HepG2 (cell line): Measurements from ENCODE around the gene SLC25A22. TPM values are rescaled to one million over a fixed set of nuclear protein-coding genes. Genes with fewer than 3 reads are reported as not detected.
A peak's percentile ranks its signal among the peaks of the same experiment; 100 is the strongest.

Experiments
- ATAC-seq: fragments of 200-7000 bp; cut with Tn5 transposase; 3 replicates; pipeline ENCODE4 v1.9.1; 2020; ENCODE audit warnings: mild to moderate bottlenecking, moderate library complexity
- BruUV-seq: library from RNA; stranded (reverse); fragments of 400-500 nt; replicated peaks from 2 replicates; lab custom pipeline; 2021; lab: Mats Ljungman, UMichigan
- CTCF ChIA-PET: fragments of 300-600 bp; formaldehyde crosslinking; extraction: SDS; loops from one replicate; lab custom pipeline; 2021; ENCODE audit warnings: low total read pairs, inconsistent platforms, low intra/inter-chr PET ratio; lab: Yijun Ruan, JAX
- POLR2A ChIA-PET: fragments of 350-600 bp; sonication (Branson Sonifier 250); formaldehyde crosslinking; loops from one replicate; lab custom pipeline; 2020; ENCODE audit warnings: antibody characterized with exemption, inconsistent platforms; lab: Yijun Ruan, JAX
- DNase-seq: peaks from one replicate; pipeline ENCODE4 v3.0.0-alpha.2; 2015; ENCODE audit warnings: low spot score
- FAIRE-seq: peaks from 3 replicates; lab custom pipeline; 2011; peaks lifted over from hg19 to GRCh38; lab: Jason Lieb, UNC
- H2AFZ ChIP-seq: one replicate; pipeline ENCODE4 v1.6.1; 2011; ENCODE audit warnings: low read length, inconsistent platforms
- H3K27ac ChIP-seq: fragments of 300-600 bp; 3 replicates; pipeline ENCODE4 v1.8.0; 2011; ENCODE audit warnings: mixed run types, mild to moderate bottlenecking, mixed read lengths, low read length, inconsistent platforms; ENCODE audit not compliant: insufficient read depth; ENCODE audit errors: extremely low read length
- H3K27me3 ChIP-seq, 2 experiments: fragments of 200-600 bp in 1 of 2; 2 replicates in 1 of 2; 3 replicates in 1 of 2; pipeline versions ENCODE4 v1.6.0 to v1.8.0; 2011; ENCODE audit warnings: low read length in 2 of 2, mild to moderate bottlenecking in 2 of 2, moderate library complexity in 2 of 2, inconsistent platforms in 1 of 2; ENCODE audit not compliant: insufficient read depth in 2 of 2, control insufficient read depth in 1 of 2
- H3K36me3 ChIP-seq, 2 experiments: fragments of 200-600 bp in 1 of 2; replicated peaks in 1 of 2; 2 replicates in 1 of 2; 3 replicates in 1 of 2; pipeline versions ENCODE4 v1.5.1 to v1.8.0; 2011; ENCODE audit warnings: low read length in 2 of 2, inconsistent platforms in 1 of 2; ENCODE audit not compliant: insufficient read depth in 2 of 2, control insufficient read depth in 1 of 2
- H3K4me1 ChIP-seq: 2 replicates; pipeline ENCODE4 v1.5.1; 2012; ENCODE audit warnings: low read length, inconsistent platforms; ENCODE audit not compliant: insufficient read depth
- H3K4me2 ChIP-seq: 2 replicates; pipeline ENCODE4 v1.6.0; 2011; ENCODE audit warnings: low read depth, low read length, inconsistent platforms
- H3K4me3 ChIP-seq, 3 experiments: fragments of 200-600 bp in 1 of 3; sonication (generic), shearing (Covaris generic) in 1 of 3; replicated peaks in 1 of 3; 2 replicates each; pipeline ENCODE4 v1.5.1; 2011 to 2016; ENCODE audit warnings: low read length in 3 of 3, inconsistent platforms in 2 of 3, low read depth in 2 of 3, mild to moderate bottlenecking in 2 of 3, control low read depth in 1 of 3, mixed read lengths in 1 of 3; ENCODE audit not compliant: insufficient read depth in 1 of 3
- H3K79me2 ChIP-seq: one replicate; pipeline ENCODE4 v1.6.1; 2011; ENCODE audit warnings: low read length, inconsistent platforms; ENCODE audit not compliant: insufficient read depth
- H3K9ac ChIP-seq: 2 replicates; pipeline ENCODE4 v1.6.0; 2011; ENCODE audit warnings: mild to moderate bottlenecking, low read depth, low read length, inconsistent platforms; ENCODE audit not compliant: insufficient read depth
- H3K9me3 ChIP-seq: 2 replicates; pipeline ENCODE4 v1.5.1; 2012; ENCODE audit warnings: mild to moderate bottlenecking, low read length
- H4K20me1 ChIP-seq: 2 replicates; pipeline ENCODE4 v1.6.0; 2011; ENCODE audit warnings: inconsistent platforms, mild to moderate bottlenecking, low read length, moderate library complexity; ENCODE audit not compliant: insufficient read depth
- HNRNPL ChIP-seq: fragments of 200-400 bp; formaldehyde crosslinking; IDR thresholded peaks from 2 replicates; pipeline ENCODE4 v1.6.1; 2017; ENCODE audit warnings: mild to moderate bottlenecking, low read depth, low read length
- ZFP36L1 ChIP-seq: sonication (generic); formaldehyde crosslinking; IDR thresholded peaks from 2 replicates; pipeline ENCODE4 v1.8.0; 2022; ENCODE audit warnings: mild to moderate bottlenecking, missing genetic modification reagents, moderate library complexity
- ZMAT3 ChIP-seq: sonication (generic); formaldehyde crosslinking; conservative IDR thresholded peaks from 2 replicates; pipeline ENCODE4 v1.7.0; 2021; ENCODE audit warnings: missing genetic modification reagents
- ZNF224 ChIP-seq: sonication (generic); formaldehyde crosslinking; IDR thresholded peaks from 2 replicates; pipeline ENCODE4 v1.5.0; 2020; ENCODE audit warnings: mild to moderate bottlenecking, missing genetic modification reagents
- ZNF225 ChIP-seq: sonication (generic); formaldehyde crosslinking; IDR thresholded peaks from 2 replicates; pipeline ENCODE4 v1.4.0; 2020; ENCODE audit warnings: mild to moderate bottlenecking, missing genetic modification reagents
- ZNF230 ChIP-seq: sonication (generic); formaldehyde crosslinking; IDR thresholded peaks from 2 replicates; pipeline ENCODE4 v1.4.0; 2020; ENCODE audit warnings: mild to moderate bottlenecking, missing genetic modification reagents
- ZNF678 ChIP-seq: sonication (generic); formaldehyde crosslinking; IDR thresholded peaks from 2 replicates; pipeline ENCODE4 v1.4.0; 2020; ENCODE audit warnings: mild to moderate bottlenecking, missing genetic modification reagents
- ZSCAN25 ChIP-seq: sonication (generic); formaldehyde crosslinking; IDR thresholded peaks from 2 replicates; pipeline ENCODE4 v1.8.0; 2022; ENCODE audit warnings: mild to moderate bottlenecking, missing genetic modification reagents
- WGBS: methylation state at CpG from one replicate; pipeline ENCODE4 v1.1.6; 2017; ENCODE audit warnings: low lambda C conversion rate; 5-methylcytosine and 5-hydroxymethylcytosine counted together
- in situ Hi-C: cut with HindIII; loops from 2 replicates; pipeline ENCODE4 v1.10.0; 2017; ENCODE audit warnings: low pct_unique_long_range_greater_than_20kb; ENCODE audit not compliant: extremely low pct_ligation_motif_present
- intact Hi-C: fragments of 100-400 bp; cut with micrococcal nuclease; formaldehyde crosslinking; loops from one replicate; pipeline ENCODE4 v1.10.0; 2022; ENCODE audit not compliant: unreplicated experiment
- polyA plus RNA-seq, 8 experiments: library from polyadenylated mRNA; depleted of rRNA in 3 of 8; stranded (reverse) in 7 of 8; unstranded in 1 of 8; fragments of >200 nt; fragmentation: Illumina TruSeq in 4 of 8; extraction: Trizol in 4 of 8; gene quantifications; 2 replicates each; pipeline versions ENCODE4 v1.2.1 to v1.2.3, GENCODE V29; 2011 to 2016; ENCODE audit warnings: low read depth in 4 of 8, missing spikeins in 1 of 8, mixed read lengths in 1 of 8; ENCODE audit not compliant: insufficient read depth in 1 of 8
- total RNA-seq, 5 experiments: library from RNA; depleted of rRNA; stranded (reverse); fragments of >200 nt; fragmentation: Illumina TruSeq; extraction: Trizol; gene quantifications; 2 replicates each; pipeline ENCODE4 v1.2.3, GENCODE V29; 2016; ENCODE audit warnings: low read depth in 1 of 5
- TF ChIP-seq, protein P1 (sequence below), 2 experiments: sonication (generic) in 1 of 2; formaldehyde crosslinking in 1 of 2; IDR thresholded peaks; 2 replicates each; pipeline versions ENCODE4 v1.4.0 to v1.6.1; 2016 to 2020; ENCODE audit warnings: borderline replicate concordance in 1 of 2, low read depth in 1 of 2, mild to moderate bottlenecking in 1 of 2, missing genetic modification reagents in 1 of 2
- TF ChIP-seq, protein P2 (sequence below): sonication (generic); formaldehyde crosslinking; IDR thresholded peaks from 2 replicates; pipeline ENCODE4 v1.9.0; 2021; ENCODE audit warnings: mild to moderate bottlenecking, missing genetic modification reagents
- TF ChIP-seq, protein P3 (sequence below): sonication (generic); formaldehyde crosslinking; IDR thresholded peaks from 2 replicates; pipeline ENCODE4 v1.5.1; 2020; ENCODE audit warnings: missing genetic modification reagents, mild to moderate bottlenecking, borderline replicate concordance

The SLC25A22 gene
- total and polyA plus RNA-seq, 2 of the 13 experiments (the other 11 are each of a cell fraction or from before 2014, with no cell fraction given): 12.4 to 19.2 TPM

DNA sequence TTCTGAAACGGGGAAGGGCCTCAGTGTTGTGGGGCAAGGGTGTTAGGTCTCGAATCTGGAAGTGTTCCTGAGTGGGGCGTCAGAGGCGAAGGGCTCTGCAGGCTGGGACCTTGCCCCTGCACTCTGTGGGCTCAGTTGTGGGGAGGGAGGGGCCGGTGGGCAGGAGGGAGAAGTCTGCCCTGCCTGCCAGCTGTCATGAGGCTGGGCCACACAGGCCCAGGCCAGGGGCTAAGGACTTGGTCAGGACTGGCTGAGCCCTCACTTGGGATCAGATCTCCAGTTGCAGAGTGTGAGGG, 29.8 kb upstream of the SLC25A22 start, which contains the start of gene CRACR2B:
Gene CRACR2B (plus strand): TSS at position 23 of the 296 bp plus-strand sequence. CDS start 689 bp downstream, outside the sequence.
- in situ Hi-C loops: no loop called here
- Histone ChIP-seq H3K27me3 (no peaks in the 10 kb centered on the region), H3K9ac (peak within 1 kb of the TSS; percentile 74), H3K4me3 (peak within 1 kb of the TSS; percentile 69 to 83 (median 80)), H3K4me2 (peak within 1 kb of the TSS; percentile 91), H3K36me3 (peaks cover 1 to 12% of the 10 kb centered on the region in 2 experiments; a peak in 2 of 5 replicates), H3K79me2 (no peaks in the 10 kb centered on the region), H3K27ac (peak within 1 kb of the TSS; percentile 77), H4K20me1 (no peaks in the 10 kb centered on the region), H2AFZ (no peak within 1 kb of the TSS), H3K9me3 (no peaks in the 10 kb centered on the region), H3K4me1 (peaks cover 70% of the 10 kb centered on the region)
- POLR2A ChIA-PET: interaction anchor here (1.8 to 16.1 kb wide), 3 partner anchors 9 to 19 kb away, joined by 9 to 264 read pairs (median 141); partner anchors contain the start of genes PNPLA2, POLR2L, RPLP2 and TSPAN4
- WGBS: 0% methylated on average over 1 of the region's 5 CpGs
- intact Hi-C loops: no loop called here
- no TSS peak for BruUV-seq
- CTCF ChIA-PET: no interaction called here
- no peak for DNase-seq
- no peak for FAIRE-seq
- peak; percentile 7 for ATAC-seq
- TF ChIP-seq, protein P1, sequence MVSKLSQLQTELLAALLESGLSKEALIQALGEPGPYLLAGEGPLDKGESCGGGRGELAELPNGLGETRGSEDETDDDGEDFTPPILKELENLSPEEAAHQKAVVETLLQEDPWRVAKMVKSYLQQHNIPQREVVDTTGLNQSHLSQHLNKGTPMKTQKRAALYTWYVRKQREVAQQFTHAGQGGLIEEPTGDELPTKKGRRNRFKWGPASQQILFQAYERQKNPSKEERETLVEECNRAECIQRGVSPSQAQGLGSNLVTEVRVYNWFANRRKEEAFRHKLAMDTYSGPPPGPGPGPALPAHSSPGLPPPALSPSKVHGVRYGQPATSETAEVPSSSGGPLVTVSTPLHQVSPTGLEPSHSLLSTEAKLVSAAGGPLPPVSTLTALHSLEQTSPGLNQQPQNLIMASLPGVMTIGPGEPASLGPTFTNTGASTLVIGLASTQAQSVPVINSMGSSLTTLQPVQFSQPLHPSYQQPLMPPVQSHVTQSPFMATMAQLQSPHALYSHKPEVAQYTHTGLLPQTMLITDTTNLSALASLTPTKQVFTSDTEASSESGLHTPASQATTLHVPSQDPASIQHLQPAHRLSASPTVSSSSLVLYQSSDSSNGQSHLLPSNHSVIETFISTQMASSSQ (IDR thresholded peaks at IDR 0.05; ENCODE audit: low read depth): no peak
- TF ChIP-seq, protein P1 (CRISPR knock-in tag; IDR thresholded peaks at IDR 0.05; ENCODE audit: borderline replicate concordance): 0 out of 2 replicates have a peak, but pooled peaks have one; percentile 21
- TF ChIP-seq ZSCAN25 (0 out of 2 replicates have a peak, but pooled peaks have one; percentile 41), ZNF225 (CRISPR knock-in tag) (0 out of 2 replicates have a peak, but pooled peaks have one; percentile 14), HNRNPL (0 out of 2 replicates have a peak, but pooled peaks have one; percentile 32), ZNF678 (CRISPR knock-in tag) (0 out of 2 replicates have a peak, but pooled peaks have one; percentile 3), ZMAT3 (CRISPR knock-in tag) (0 out of 2 replicates have a peak, but pooled peaks have one; percentile 22), ZFP36L1 (CRISPR knock-in tag) (no peak), ZNF224 (CRISPR knock-in tag) (0 out of 2 replicates have a peak, but pooled peaks have one; percentile 12), ZNF230 (CRISPR knock-in tag) (0 out of 2 replicates have a peak, but pooled peaks have one; percentile 52)
- TF ChIP-seq, protein P2, sequence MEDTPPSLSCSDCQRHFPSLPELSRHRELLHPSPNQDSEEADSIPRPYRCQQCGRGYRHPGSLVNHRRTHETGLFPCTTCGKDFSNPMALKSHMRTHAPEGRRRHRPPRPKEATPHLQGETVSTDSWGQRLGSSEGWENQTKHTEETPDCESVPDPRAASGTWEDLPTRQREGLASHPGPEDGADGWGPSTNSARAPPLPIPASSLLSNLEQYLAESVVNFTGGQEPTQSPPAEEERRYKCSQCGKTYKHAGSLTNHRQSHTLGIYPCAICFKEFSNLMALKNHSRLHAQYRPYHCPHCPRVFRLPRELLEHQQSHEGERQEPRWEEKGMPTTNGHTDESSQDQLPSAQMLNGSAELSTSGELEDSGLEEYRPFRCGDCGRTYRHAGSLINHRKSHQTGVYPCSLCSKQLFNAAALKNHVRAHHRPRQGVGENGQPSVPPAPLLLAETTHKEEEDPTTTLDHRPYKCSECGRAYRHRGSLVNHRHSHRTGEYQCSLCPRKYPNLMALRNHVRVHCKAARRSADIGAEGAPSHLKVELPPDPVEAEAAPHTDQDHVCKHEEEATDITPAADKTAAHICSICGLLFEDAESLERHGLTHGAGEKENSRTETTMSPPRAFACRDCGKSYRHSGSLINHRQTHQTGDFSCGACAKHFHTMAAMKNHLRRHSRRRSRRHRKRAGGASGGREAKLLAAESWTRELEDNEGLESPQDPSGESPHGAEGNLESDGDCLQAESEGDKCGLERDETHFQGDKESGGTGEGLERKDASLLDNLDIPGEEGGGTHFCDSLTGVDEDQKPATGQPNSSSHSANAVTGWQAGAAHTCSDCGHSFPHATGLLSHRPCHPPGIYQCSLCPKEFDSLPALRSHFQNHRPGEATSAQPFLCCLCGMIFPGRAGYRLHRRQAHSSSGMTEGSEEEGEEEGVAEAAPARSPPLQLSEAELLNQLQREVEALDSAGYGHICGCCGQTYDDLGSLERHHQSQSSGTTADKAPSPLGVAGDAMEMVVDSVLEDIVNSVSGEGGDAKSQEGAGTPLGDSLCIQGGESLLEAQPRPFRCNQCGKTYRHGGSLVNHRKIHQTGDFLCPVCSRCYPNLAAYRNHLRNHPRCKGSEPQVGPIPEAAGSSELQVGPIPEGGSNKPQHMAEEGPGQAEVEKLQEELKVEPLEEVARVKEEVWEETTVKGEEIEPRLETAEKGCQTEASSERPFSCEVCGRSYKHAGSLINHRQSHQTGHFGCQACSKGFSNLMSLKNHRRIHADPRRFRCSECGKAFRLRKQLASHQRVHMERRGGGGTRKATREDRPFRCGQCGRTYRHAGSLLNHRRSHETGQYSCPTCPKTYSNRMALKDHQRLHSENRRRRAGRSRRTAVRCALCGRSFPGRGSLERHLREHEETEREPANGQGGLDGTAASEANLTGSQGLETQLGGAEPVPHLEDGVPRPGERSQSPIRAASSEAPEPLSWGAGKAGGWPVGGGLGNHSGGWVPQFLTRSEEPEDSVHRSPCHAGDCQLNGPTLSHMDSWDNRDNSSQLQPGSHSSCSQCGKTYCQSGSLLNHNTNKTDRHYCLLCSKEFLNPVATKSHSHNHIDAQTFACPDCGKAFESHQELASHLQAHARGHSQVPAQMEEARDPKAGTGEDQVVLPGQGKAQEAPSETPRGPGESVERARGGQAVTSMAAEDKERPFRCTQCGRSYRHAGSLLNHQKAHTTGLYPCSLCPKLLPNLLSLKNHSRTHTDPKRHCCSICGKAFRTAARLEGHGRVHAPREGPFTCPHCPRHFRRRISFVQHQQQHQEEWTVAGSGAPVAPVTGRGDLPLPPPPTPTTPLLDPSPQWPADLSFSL: no peak
- TF ChIP-seq, protein P3, sequence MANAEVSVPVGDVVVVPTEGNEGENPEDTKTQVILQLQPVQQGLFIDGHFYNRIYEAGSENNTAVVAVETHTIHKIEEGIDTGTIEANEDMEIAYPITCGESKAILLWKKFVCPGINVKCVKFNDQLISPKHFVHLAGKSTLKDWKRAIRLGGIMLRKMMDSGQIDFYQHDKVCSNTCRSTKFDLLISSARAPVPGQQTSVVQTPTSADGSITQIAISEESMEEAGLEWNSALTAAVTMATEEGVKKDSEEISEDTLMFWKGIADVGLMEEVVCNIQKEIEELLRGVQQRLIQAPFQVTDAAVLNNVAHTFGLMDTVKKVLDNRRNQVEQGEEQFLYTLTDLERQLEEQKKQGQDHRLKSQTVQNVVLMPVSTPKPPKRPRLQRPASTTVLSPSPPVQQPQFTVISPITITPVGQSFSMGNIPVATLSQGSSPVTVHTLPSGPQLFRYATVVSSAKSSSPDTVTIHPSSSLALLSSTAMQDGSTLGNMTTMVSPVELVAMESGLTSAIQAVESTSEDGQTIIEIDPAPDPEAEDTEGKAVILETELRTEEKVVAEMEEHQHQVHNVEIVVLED (CRISPR knock-in tag): no peak
